ENCODE results near the gene LGALS4. TPM values are rescaled to one million over a fixed set of nuclear protein-coding genes. Genes with fewer than 3 reads are reported as not detected.
"Not testable (repeated sequence)": the region's sequence is repeated elsewhere in the genome, so short reads cannot be mapped to it uniquely, and the experiment has no call there.

Gene LGALS4
- polyA plus RNA-seq, 1 of the 3 experiments (the other 2 are of a cell fraction): 0.21 TPM

GRCh38 chr19:38831142-38831605, 18.4 kb upstream of the LGALS4 start (continued):
- TF ChIP-seq TAF1 (IDR thresholded peaks at IDR 0.05; ENCODE audit: borderline replicate concordance, low read depth, low read length) (peak; percentile 23; the same call in 1 of the 2 replicates), RAD21 (IDR thresholded peaks at IDR 0.05; ENCODE audit: low read length) (no peak)

GRCh38 chr19:38830039-38830733, 17.4 kb upstream of the LGALS4 start:
- CTCF ChIA-PET: interaction anchor here (0.8 to 1.3 kb wide), 2 partner anchors 39 to 100 kb away, joined by 4 to 5 read pairs; partner anchors contain the start of genes MRPS12 and SARS2
- no peak overlapping the region for H3K9ac ChIP-seq

GRCh38 chr19:38829203-38829602, 16.5 kb upstream of the LGALS4 start:
- CTCF ChIA-PET; H2AFZ ChIP-seq (ENCODE audit: low read depth); H3K4me2 ChIP-seq; DNase-seq; H3K4me3 ChIP-seq (ENCODE audit: low read depth in 2 of 2, low read length in 1 of 2); H3K9me3 ChIP-seq; H3K27me3 ChIP-seq (ENCODE audit: insufficient read depth); H3K27ac ChIP-seq (ENCODE audit: low read depth in 2 of 2, low read length in 1 of 2); H4K20me1 ChIP-seq (ENCODE audit: insufficient read depth); H3K9me2 ChIP-seq; H3K9ac ChIP-seq; POLR2A ChIA-PET: not testable (repeated sequence)
- WGBS (ENCODE audit: low lambda C conversion rate): 95% methylated on average over 7 of the region's 7 CpGs
- H3K4me1 ChIP-seq (ENCODE audit: control insufficient read depth in 1 of 2, insufficient read depth in 2 of 2, low read depth in 1 of 2, low read length in 1 of 2): peaks cover 9 to 21% of the 10 kb centered on the region in 2 experiments; a peak in 3 of 4 replicates
- peaks cover 27% of the 10 kb centered on the region for H3F3A ChIP-seq (replicated peaks; ENCODE audit: insufficient read depth)
- peaks cover 3 to 19% of the 10 kb centered on the region in 2 experiments for H3K36me3 ChIP-seq (replicated peaks in 1 of 2; ENCODE audit: control insufficient read depth in 1 of 2, insufficient read depth in 2 of 2, low read length in 1 of 2)
- H3K79me2 ChIP-seq (ENCODE audit: insufficient read depth): peaks cover 13% of the 10 kb centered on the region; the same call in 1 of the 2 replicates

More at GRCh38 chr19:38830039-38830733, 17.4 kb upstream of the LGALS4 start:
- H3K4me1 ChIP-seq (ENCODE audit: control insufficient read depth in 1 of 2, insufficient read depth in 2 of 2, low read depth in 1 of 2, low read length in 1 of 2): peaks cover 9 to 28% of the 10 kb centered on the region in 2 experiments; a peak in 3 of 4 replicates
- H3F3A ChIP-seq (replicated peaks; ENCODE audit: insufficient read depth): peaks cover 36% of the 10 kb centered on the region
- no peaks in the 10 kb centered on the region for H3K27me3 ChIP-seq (ENCODE audit: insufficient read depth)
- peaks cover 3 to 19% of the 10 kb centered on the region in 2 experiments for H3K36me3 ChIP-seq (replicated peaks in 1 of 2; ENCODE audit: control insufficient read depth in 1 of 2, insufficient read depth in 2 of 2, low read length in 1 of 2)
- no peak for DNase-seq
- no peak for TF ChIP-seq YY1 (IDR thresholded peaks at IDR 0.05; ENCODE audit: low read depth)
- no peak for TF ChIP-seq NFIC (IDR thresholded peaks at IDR 0.05; ENCODE audit: borderline replicate concordance)
- TF ChIP-seq RCOR1 (IDR thresholded peaks at IDR 0.05; ENCODE audit: low read length): no peak
- TF ChIP-seq PBX3 (IDR thresholded peaks at IDR 0.05): no peak
- no peak for TF ChIP-seq MXI1 (IDR thresholded peaks at IDR 0.05; ENCODE audit: low read depth, low read length)
- no peak for TF ChIP-seq FOXJ3 (CRISPR knock-in tag; IDR thresholded peaks at IDR 0.05)
- peak overlapping the region; percentile 84 for H3K4me2 ChIP-seq
- peak overlapping the region in 1 of 2 experiments; percentile 64; a peak in 1 of 4 replicates for H3K4me3 ChIP-seq (ENCODE audit: low read depth in 2 of 2, low read length in 1 of 2)
- no peaks in the 10 kb centered on the region for H3K9me3 ChIP-seq
- no peak overlapping the region; a peak in 1 of 4 replicates for H3K27ac ChIP-seq (ENCODE audit: low read depth in 2 of 2, low read length in 1 of 2)
- 90% methylated on average over 4 of the region's 4 CpGs for WGBS (ENCODE audit: low lambda C conversion rate)
- POLR2A ChIA-PET: interaction anchor here (1.9 kb wide), 1 partner anchor 33 kb away, joined by 10 read pairs; no protein-coding TSS in a partner anchor
- H4K20me1 ChIP-seq (ENCODE audit: insufficient read depth): no peaks in the 10 kb centered on the region
- no peak overlapping the region for H2AFZ ChIP-seq (ENCODE audit: low read depth)
- H3K9me2 ChIP-seq: no peaks in the 10 kb centered on the region
- peaks cover 13% of the 10 kb centered on the region; the same call in 1 of the 2 replicates for H3K79me2 ChIP-seq (ENCODE audit: insufficient read depth)
